SJCRH30 (cell line): ENCODE data around the gene HLA-DQB2. TPM values are rescaled to one million over a fixed set of nuclear protein-coding genes. Genes with fewer than 3 reads are reported as not detected.
A peak's percentile ranks its signal among the peaks of the same experiment; 100 is the strongest.
"Not testable (repeated sequence)": the region's sequence is repeated elsewhere in the genome, so short reads cannot be mapped to it uniquely, and the experiment has no call there.

Source experiments
- DNase-seq, 2 experiments: peaks; one replicate each; pipeline ENCODE4 v3.0.0-alpha.2; 2015 to 2020
- H3K27ac ChIP-seq: fragments of 250-450 bp; sonication (Bioruptor Pico); 2 replicates; pipeline ENCODE4 v1.5.1; 2020; ENCODE audit warnings: mild to moderate bottlenecking, moderate library complexity
- H3K27me3 ChIP-seq: fragments of 250-450 bp; sonication (Bioruptor Pico); 2 replicates; pipeline ENCODE4 v1.5.1; 2020; ENCODE audit warnings: mild to moderate bottlenecking, moderate library complexity
- H3K36me3 ChIP-seq: fragments of 250-450 bp; sonication (Bioruptor Pico); 2 replicates; pipeline ENCODE4 v1.5.1; 2020; ENCODE audit warnings: mild to moderate bottlenecking, moderate library complexity
- H3K4me1 ChIP-seq: fragments of 250-450 bp; sonication (Bioruptor Pico); 2 replicates; pipeline ENCODE4 v1.5.1; 2020; ENCODE audit warnings: mild to moderate bottlenecking, moderate library complexity
- H3K4me3 ChIP-seq: fragments of 250-450 bp; sonication (Bioruptor Pico); 2 replicates; pipeline ENCODE4 v1.5.1; 2020; ENCODE audit warnings: mild to moderate bottlenecking, moderate library complexity
- H3K9me3 ChIP-seq: fragments of 250-450 bp; sonication (Bioruptor Pico); replicated peaks from 2 replicates; pipeline ENCODE4 v1.5.1; 2020; ENCODE audit warnings: mild to moderate bottlenecking, moderate library complexity
- total RNA-seq: library from RNA; depleted of rRNA; stranded (reverse); fragments of >200 nt; shearing (Covaris generic); gene quantifications from 2 replicates; pipeline ENCODE4 v1.2.3, GENCODE V29; 2014; rRNA removed

The HLA-DQB2 gene
- total RNA-seq = not detected in 2 replicates

DNA sequence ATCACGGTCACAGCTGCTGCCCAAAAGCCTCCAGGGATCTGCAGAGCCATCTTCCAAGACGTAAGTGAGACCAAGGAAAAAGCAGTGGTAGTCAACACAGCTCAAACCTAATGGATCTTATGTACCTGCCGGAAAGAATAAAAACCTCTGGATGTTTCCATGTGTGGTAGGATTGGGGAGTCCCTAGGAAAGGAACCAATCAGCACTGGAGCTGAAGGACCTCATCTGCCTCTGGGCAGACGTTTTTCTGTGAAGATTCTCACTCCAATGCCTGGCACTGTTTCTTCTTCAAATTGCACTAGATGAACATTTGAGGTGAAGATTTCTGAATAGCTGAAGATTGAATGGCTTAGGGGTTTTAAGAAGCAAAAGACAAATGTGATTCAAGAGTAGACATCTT lies at the start of gene HLA-DQB2:
Gene HLA-DQB2, minus strand, starts transcription at position 112 of the 400 bp plus-strand sequence. Its CDS starts 62 bp downstream, at position 50.
- no peaks in the 10 kb centered on the region for H3K36me3 ChIP-seq
- no peak within 1 kb of the TSS for H3K27ac ChIP-seq
- no peaks in the 10 kb centered on the region for H3K9me3 ChIP-seq
- H3K4me3 ChIP-seq = no peak within 1 kb of the TSS
- H3K27me3 ChIP-seq = no peaks in the 10 kb centered on the region
- H3K4me1 ChIP-seq = no peaks in the 10 kb centered on the region
- DNase-seq = peak in 1 of 2 experiments; percentile 15

DNA sequence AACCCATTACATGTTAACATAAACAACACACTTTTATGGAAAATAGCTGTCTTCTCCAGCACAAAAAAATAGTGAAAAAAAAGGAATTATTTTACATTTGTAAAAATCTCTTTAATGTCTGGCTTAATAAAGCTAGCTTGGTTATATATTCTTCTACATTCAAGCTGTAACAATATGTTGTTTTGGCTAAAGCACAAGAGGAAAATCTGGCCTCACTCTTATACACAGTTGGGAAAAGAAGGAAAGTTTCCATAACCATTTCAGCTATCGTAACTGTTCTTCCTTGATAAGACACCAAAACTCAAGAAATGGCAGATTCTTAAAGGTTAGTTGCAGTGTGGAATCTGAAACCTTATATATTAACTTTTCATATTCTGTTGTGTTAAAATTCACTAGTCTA lies 45.8 kb upstream of the HLA-DQB2 start:
- no peaks in the 10 kb centered on the region for H3K36me3 ChIP-seq
- H3K27ac ChIP-seq = no peak overlapping the region
- H3K9me3 ChIP-seq = no peaks in the 10 kb centered on the region
- DNase-seq = no peak
- H3K4me1 ChIP-seq = peaks cover 10% of the 10 kb centered on the region
- no peak overlapping the region for H3K4me3 ChIP-seq
- no peaks in the 10 kb centered on the region for H3K27me3 ChIP-seq

DNA sequence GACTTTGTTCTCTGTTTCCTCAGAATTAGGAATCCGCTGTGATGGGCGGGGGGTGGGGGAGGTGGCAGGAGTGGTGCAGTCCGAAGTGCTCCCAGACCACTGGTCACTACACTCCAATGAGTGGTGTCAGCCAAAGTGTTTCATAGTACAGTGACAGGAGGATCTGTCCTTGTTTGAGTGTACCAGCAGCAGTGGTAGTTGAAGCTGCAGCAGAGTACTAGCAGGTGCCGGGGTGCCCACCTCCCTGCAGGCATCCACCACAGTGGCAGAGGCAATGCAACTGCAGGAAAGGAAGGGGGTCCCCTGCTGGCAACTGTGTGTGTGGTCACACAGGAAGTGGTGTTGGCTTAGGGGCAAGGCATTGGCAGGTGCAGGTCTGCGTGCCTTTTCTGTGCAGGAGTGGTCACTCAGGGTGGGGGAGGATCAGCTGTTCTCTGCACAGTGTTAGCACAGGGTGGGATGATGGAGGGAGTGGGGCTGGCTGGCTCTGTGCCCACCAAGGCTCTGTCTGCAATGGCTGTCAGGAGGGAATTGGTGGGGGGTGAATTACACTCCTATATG lies 43.8 kb upstream of the HLA-DQB2 start:
- H3K36me3 ChIP-seq = no peaks in the 10 kb centered on the region
- H3K4me3 ChIP-seq = no peak overlapping the region
- no peak overlapping the region for H3K27ac ChIP-seq
- H3K9me3 ChIP-seq = no peaks in the 10 kb centered on the region
- peak; percentile 73 to 76 for DNase-seq
- H3K4me1 ChIP-seq = peaks cover 10% of the 10 kb centered on the region
- H3K27me3 ChIP-seq = no peaks in the 10 kb centered on the region; the same call in 1 of the 2 replicates

DNA sequence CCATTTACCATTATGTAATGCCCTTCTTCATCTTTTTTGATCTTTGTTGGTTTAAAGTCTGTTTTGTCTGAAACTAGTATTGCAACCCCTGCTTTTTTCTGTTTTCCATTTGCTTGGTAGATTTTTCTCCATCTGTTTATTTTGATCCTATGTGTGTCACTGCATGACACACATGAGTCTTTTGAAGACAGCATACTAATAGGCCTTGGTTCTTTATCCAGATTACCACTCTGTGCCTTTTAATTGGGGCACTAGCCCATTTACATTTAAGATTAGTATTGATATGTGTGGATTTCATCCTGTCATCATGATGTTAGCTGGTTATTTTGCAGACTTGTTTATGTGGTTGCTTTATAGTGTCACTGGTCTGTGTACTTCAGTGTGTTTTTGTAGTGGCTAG lies 42.1 kb upstream of the HLA-DQB2 start:
- not testable (repeated sequence) for H3K4me3 ChIP-seq, H3K9me3 ChIP-seq, H3K27me3 ChIP-seq

DNA sequence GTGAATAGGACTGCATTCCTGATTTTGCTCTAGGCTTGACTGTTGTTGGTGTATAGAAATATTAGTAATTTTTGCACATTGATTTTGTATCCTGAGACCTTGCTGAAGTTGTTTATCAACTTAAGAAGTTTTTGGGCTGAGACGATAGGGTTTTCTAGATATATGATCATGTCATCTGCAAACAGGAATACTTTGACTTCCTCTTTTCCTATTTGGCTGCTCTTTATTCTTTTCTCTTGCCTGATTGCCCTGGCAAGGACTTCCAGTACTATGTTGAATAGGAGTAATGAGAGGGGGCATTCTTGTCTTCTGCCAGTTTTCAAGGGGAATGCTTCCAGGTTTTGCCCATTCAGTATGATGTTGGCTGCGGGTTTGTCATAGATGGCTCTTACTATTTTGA lies 40.1 kb upstream of the HLA-DQB2 start:
- Histone ChIP-seq H3K4me1 (peaks cover 10% of the 10 kb centered on the region), H3K9me3 (no peaks in the 10 kb centered on the region; the same call in 1 of the 2 replicates), H3K27ac (no peak overlapping the region), H3K36me3 (no peaks in the 10 kb centered on the region), H3K4me3 (no peak overlapping the region), H3K27me3 (peaks cover 3% of the 10 kb centered on the region)
- DNase-seq = no peak

More for the DNA sequence above, 42.1 kb upstream of the HLA-DQB2 start:
- DNase-seq, H3K27ac ChIP-seq, H3K36me3 ChIP-seq: not testable (repeated sequence)
- H3K4me1 ChIP-seq = peaks cover 10% of the 10 kb centered on the region

DNA sequence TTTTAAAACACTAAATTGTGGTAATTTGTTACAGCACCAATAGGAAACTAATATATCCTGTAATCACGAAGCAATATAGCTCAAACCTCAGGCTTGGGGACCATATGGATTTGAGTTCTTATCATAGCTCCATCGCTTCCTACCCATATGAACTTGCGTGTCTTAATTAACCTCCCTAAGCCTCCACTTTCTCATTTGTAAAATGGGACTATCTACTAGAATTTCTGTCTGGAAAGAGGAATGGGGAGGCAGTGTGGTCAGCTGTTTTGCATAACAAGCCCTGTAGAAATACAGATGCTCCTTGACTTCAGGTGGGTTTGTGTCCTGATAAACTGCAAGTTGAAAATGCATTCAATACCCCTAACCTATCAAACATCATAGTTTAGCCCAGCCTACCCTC lies 36.4 kb upstream of the HLA-DQB2 start:
- no peak for DNase-seq

DNA sequence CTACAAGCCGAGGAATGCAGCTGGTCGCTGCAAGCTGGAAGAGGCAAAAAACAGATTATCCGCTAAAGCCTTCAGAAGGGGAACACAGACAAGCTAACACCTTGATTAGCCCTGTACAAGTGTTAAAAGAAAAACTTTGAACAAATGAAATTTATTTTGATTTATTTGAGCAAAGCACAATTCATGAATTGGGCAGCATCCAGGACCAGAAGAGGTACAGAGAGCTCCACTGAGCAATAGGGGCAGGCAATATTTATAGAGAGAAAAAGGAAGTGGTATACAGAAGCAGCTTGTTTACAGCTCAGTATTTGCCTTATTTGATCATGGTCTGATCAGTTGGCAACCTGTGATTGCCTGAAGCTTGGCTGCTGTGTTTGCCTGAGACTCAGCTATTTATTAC lies 35.8 kb upstream of the HLA-DQB2 start:
- H3K36me3 ChIP-seq = no peaks in the 10 kb centered on the region
- H3K27me3 ChIP-seq = peaks cover 3% of the 10 kb centered on the region
- no peak overlapping the region for H3K4me3 ChIP-seq
- DNase-seq = no peak
- no peaks in the 10 kb centered on the region for H3K4me1 ChIP-seq
- no peaks in the 10 kb centered on the region; the same call in 1 of the 2 replicates for H3K9me3 ChIP-seq
- H3K27ac ChIP-seq = no peak overlapping the region

More for the DNA sequence above, 36.4 kb upstream of the HLA-DQB2 start:
- no peak overlapping the region for H3K4me3 ChIP-seq
- no peaks in the 10 kb centered on the region for H3K36me3 ChIP-seq
- H3K27ac ChIP-seq = no peak overlapping the region
- H3K27me3 ChIP-seq = peaks cover 3% of the 10 kb centered on the region
- H3K9me3 ChIP-seq = no peaks in the 10 kb centered on the region; the same call in 1 of the 2 replicates
- H3K4me1 ChIP-seq = no peaks in the 10 kb centered on the region

DNA sequence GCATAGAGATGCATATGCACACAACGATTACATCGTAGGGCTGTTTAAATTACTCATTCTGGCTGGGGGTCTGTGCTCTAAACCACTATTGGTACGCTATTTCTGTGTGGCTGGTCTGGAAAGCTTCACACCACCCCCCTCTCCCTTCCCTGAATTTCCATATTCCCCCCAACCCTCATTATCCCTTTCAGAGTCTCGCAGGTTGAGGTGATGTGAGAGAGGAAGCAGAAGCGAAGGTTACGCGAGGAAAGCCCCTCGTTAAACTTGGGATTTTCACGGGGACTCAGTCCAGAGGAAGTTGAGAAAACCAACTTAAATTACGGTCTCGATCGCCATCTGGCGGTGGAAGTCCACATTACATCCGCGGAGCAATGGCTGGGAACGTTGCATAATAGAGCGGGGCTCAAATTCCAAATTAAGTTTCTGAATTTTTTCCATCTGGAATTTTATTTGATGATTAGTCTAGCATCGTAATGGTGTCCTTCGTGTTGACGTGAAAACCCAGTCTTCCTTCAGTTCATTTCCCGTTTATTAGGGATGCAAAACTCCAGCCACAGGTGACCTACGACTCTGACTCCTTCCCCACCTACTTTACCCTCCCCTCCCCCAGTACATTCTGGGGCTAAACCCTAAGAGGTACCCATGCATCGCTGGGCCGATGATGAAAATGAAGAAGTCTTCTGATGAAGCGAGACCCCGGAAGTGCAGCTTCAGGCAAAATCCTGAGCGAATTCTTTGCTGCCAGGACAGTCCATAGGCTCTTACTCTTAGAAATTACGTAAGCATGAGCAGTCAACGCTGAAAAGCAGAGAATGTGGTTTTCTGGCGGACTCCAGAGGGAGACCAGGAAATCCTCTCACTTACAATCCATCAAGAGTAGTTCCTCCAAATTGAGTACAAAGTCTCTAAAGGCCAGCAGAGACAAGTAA lies 33.8 kb upstream of the HLA-DQB2 start:
- Histone ChIP-seq H3K4me3 (peak overlapping the region; percentile 21; the same call in 1 of the 2 replicates), H3K27me3 (peaks cover 12% of the 10 kb centered on the region), H3K36me3 (no peaks in the 10 kb centered on the region), H3K9me3 (no peaks in the 10 kb centered on the region; the same call in 1 of the 2 replicates), H3K27ac (no peak overlapping the region), H3K4me1 (no peaks in the 10 kb centered on the region)
- DNase-seq = peak; percentile 61 to 81

DNA sequence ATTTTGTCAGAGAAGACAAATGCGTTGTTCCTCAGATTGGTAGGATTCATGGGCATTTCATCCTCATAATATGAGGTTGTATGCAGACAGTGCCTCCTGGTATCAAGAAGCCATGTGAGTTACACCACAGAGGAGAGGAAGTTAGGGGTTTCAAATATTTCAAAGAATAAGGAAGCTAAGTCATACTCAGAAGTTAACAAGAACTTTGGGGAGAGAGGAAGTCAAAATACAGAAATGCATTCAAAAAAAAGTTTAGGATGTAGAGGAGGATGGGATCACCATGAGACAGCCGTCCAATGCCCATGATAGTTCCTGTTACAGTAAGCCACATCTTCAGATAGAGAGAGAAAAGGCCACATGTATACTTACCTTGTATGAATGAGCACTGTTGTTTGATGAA lies 31.2 kb upstream of the HLA-DQB2 start:
- Histone ChIP-seq H3K4me3 (no peak overlapping the region), H3K36me3 (no peaks in the 10 kb centered on the region), H3K27ac (no peak overlapping the region), H3K9me3 (no peaks in the 10 kb centered on the region; the same call in 1 of the 2 replicates), H3K27me3 (peaks cover 15% of the 10 kb centered on the region), H3K4me1 (no peaks in the 10 kb centered on the region)
- no peak for DNase-seq

DNA sequence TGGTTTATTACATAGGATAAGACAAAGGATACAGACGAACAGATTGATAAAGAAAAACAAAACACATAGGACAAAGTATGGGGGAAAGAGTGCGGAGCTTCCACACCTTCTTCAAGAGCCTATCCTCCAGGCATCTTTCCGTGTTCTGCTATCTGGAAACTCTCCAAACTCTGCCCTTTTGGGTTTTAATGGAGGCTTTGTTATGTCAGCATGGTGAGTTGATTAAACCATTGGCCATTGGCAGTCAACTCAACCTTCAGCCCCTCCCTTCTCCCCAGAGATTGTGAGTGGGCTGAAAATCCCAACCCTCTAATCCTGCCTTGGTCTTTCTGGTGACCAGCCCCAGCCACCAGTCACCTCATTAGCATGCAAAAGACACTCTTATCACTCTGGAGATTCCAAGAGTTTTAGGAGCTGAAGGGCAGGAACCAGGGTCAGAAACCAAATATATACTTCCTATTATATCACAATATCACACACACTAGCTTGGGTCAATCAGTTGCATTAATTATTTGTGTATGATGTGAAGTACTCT lies 29.6 kb upstream of the HLA-DQB2 start:
- Histone ChIP-seq H3K9me3 (no peaks in the 10 kb centered on the region), H3K36me3 (no peaks in the 10 kb centered on the region), H3K4me3 (no peak overlapping the region), H3K4me1 (no peaks in the 10 kb centered on the region), H3K27me3 (peaks cover 15% of the 10 kb centered on the region), H3K27ac (no peak overlapping the region)
- no peak for DNase-seq

DNA sequence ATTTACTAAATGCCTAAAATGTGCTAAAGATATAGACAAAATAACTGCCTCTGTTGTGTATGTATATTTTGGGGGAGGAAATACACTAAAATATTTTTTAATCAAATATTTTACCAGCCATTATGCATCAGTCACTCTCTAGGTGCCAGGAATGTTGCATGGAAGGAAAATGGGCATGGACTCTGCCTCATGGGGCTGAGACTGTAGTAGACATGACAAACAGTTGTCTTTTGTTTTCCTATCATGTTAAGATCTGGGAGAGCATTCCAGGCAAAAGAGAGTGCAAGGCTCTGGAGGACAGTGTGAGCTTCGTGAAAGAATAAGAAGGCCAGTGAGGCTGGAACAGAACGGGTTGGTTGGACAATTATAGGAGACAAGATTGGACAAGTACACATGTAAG lies 27.0 kb upstream of the HLA-DQB2 start:
- Histone ChIP-seq H3K4me3 (no peak overlapping the region), H3K27ac (no peak overlapping the region), H3K27me3 (peaks cover 15% of the 10 kb centered on the region), H3K36me3 (no peaks in the 10 kb centered on the region), H3K9me3 (no peaks in the 10 kb centered on the region), H3K4me1 (no peaks in the 10 kb centered on the region)
- peak in 1 of 2 experiments; percentile 28 for DNase-seq

DNA sequence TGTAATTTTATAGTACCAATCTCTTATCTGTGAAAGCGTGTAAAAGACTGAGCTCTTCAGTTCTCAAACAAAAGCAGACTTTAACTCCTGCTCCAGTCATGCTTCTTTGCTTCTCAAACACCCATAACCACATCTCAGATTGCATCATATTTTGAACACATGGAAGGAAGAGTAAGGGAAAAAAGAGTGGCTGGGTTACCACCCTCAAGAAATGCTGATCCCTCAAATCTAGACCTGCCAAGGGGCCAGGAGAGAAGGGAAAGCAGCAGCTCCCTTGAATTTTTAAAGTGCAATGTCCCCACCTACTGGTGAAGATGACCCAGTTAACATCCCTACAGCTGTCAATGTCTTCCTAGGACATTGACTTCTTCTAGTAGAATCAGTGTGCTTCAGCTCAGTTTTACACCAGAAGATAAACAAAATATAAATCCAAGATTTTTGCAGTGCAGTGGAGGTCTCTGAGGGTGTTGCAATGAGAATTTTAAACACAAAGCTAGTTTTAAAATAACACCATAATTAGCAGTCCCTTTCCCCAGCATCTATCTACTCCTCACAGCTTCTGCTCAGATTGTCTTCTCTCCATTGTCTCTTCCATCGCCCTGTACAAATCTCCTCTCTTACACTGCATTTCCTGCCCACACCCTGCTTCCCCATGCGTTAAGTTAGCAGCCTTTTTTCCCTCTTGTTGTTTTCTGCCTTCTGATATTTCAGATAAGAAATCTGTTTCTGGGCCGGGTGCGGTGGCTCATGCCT lies 22.6 kb upstream of the HLA-DQB2 start:
- H3K27me3 ChIP-seq = no peaks in the 10 kb centered on the region
- H3K4me3 ChIP-seq = no peak overlapping the region
- H3K27ac ChIP-seq = no peak overlapping the region
- no peaks in the 10 kb centered on the region for H3K4me1 ChIP-seq
- H3K9me3 ChIP-seq = no peaks in the 10 kb centered on the region
- peak; percentile 47 to 78 for DNase-seq
- H3K36me3 ChIP-seq = no peaks in the 10 kb centered on the region

DNA sequence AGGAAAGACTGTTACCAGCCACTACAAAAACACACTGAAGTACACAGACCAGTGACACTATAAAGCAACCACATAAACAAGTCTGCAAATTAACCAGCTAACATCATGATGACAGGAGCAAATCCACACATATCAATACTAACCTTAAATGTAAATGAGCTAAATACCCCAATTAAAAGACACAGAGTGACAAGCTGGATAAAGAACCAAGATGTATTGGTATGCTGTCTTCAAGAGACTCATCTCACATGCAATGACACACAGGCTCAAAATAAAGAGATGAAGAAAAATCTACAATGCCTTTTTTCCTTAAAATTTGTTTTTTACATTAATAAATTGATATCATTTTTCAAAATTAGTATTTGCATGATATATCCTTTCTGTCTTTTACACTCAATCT lies 19.6 kb upstream of the HLA-DQB2 start:
- not testable (repeated sequence) for H3K27ac ChIP-seq, H3K27me3 ChIP-seq, DNase-seq, H3K4me3 ChIP-seq, H3K9me3 ChIP-seq, H3K4me1 ChIP-seq, H3K36me3 ChIP-seq

DNA sequence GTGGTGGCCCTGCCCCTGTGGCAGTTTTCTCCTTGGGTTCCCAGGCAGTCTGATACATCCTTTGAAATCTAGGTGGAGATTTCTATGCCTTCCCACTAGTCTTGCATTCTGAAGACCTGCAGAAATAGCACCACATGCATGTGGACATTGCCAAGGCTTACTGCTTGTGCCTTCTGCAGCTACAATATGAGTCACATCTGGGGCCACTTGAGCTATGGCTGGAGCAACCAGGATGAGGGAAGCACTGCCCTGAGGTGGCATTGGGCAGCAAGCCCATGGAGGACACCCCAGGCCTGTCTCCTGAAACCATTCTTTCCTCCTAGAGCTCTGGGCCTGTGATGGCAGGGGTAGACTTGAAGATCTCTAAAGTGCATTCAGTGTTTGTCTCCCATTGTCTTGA lies 15.7 kb upstream of the HLA-DQB2 start:
- no peak overlapping the region for H3K27ac ChIP-seq
- H3K4me3 ChIP-seq = no peak overlapping the region
- no peaks in the 10 kb centered on the region for H3K9me3 ChIP-seq
- no peaks in the 10 kb centered on the region for H3K36me3 ChIP-seq
- peaks cover 10% of the 10 kb centered on the region; the same call in 1 of the 2 replicates for H3K27me3 ChIP-seq
- no peak for DNase-seq
- no peaks in the 10 kb centered on the region for H3K4me1 ChIP-seq
